Ishikawa (cell line): Measurements from ENCODE around the gene PCDHGA9.
A peak's percentile ranks its signal among the peaks of the same experiment; 100 is the strongest.

Experiments used
- CEBPB ChIP-seq: IDR thresholded peaks from 2 replicates; pipeline ENCODE4 v1.6.1; 2012
- CREB1 ChIP-seq: IDR thresholded peaks from 2 replicates; pipeline ENCODE4 v1.6.1; 2012; ENCODE audit warnings: low read depth
- EGR1 ChIP-seq: IDR thresholded peaks from 2 replicates; pipeline ENCODE4 v1.6.1; 2012
- EP300 ChIP-seq: IDR thresholded peaks from 2 replicates; pipeline ENCODE4 v1.6.1; 2012; ENCODE audit warnings: borderline replicate concordance
- FOXM1 ChIP-seq: IDR thresholded peaks from 2 replicates; pipeline ENCODE4 v1.6.1; 2012; ENCODE audit warnings: low read depth, borderline replicate concordance
- NFIC ChIP-seq: IDR thresholded peaks from 2 replicates; pipeline ENCODE4 v1.6.1; 2012
- RAD21 ChIP-seq: IDR thresholded peaks from 2 replicates; pipeline ENCODE4 v1.6.1; 2012; ENCODE audit warnings: low read depth
- REST ChIP-seq: IDR thresholded peaks from 2 replicates; pipeline ENCODE4 v1.6.1; 2012; ENCODE audit warnings: low read depth, mild to moderate bottlenecking
- TAF1 ChIP-seq: IDR thresholded peaks from 2 replicates; pipeline ENCODE4 v1.6.1; 2012; ENCODE audit warnings: low read depth, mild to moderate bottlenecking
- TCF12 ChIP-seq: IDR thresholded peaks from 2 replicates; pipeline ENCODE4 v1.6.1; 2012; ENCODE audit warnings: low read depth
- TEAD4 ChIP-seq: IDR thresholded peaks from 2 replicates; pipeline ENCODE4 v1.6.1; 2012
- USF1 ChIP-seq: IDR thresholded peaks from 2 replicates; pipeline ENCODE4 v1.6.1; 2012
- YY1 ChIP-seq: IDR thresholded peaks from 2 replicates; pipeline ENCODE4 v1.6.1; 2012; ENCODE audit warnings: low read depth
- ZBTB7A ChIP-seq: IDR thresholded peaks from 2 replicates; pipeline ENCODE4 v1.6.1; 2012; ENCODE audit warnings: low read depth
- TF ChIP-seq, protein P1 (sequence below): IDR thresholded peaks from 2 replicates; pipeline ENCODE4 v1.6.1; 2012

Gene PCDHGA9

DNA sequence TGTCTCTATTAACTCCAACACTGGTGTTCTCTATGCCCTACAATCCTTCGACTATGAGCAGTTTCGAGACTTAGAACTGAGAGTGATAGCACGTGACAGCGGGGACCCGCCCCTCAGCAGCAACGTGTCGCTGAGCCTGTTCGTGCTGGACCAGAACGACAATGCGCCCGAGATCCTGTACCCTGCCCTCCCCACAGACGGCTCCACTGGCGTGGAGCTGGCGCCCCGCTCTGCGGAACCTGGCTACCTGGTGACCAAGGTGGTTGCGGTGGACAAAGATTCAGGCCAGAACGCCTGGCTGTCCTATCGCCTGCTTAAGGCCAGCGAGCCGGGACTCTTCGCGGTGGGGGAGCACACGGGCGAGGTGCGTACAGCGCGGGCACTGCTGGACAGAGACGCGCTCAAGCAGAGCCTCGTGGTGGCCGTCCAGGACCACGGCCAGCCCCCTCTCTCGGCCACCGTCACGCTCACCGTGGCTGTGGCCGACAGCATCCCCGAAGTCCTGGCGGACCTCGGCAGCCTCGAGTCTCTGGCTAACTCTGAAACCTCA, 20.2 kb downstream of the PCDHGA9 start:
- 0 out of 2 replicates have a peak, but pooled peaks have one; percentile 15 for TF ChIP-seq REST
- TF ChIP-seq TEAD4: no peak

DNA sequence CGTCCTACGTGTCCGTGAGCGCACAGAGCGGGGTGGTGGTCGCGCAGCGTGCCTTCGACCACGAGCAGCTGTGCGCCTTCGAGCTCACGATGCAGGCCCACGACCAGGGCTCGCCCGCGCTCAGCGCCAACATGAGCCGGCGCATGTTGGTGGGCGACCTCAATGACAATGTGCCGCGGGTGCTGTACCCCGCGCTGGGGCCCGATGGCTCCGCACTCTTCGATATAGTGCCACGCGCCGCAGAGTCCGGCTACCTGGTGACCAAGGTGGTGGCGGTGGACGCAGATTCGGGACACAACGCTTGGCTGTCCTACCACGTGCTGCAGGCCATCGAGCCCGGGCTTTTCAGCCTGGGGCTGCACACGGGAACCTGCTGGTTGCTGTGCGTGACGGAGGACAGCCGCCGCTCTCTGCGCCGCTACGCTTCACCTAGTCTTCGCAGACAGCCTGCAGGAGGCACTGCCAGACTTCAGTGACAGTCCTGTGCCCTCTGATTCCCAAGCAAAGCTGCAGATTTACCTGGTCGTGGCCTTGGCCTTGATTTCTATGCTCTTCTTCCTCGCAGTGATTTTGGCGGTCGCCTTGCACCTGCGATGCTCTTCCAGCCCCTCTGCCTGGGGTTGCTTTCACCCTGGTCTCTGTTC, 25.3 kb downstream of the PCDHGA9 start:
- TF ChIP-seq USF1: no peak
- no peak for TF ChIP-seq TCF12
- TF ChIP-seq NFIC: no peak
- TF ChIP-seq FOXM1: no peak
- TF ChIP-seq CREB1: no peak
- no peak for TF ChIP-seq TEAD4
- TF ChIP-seq REST: no peak
- TF ChIP-seq, protein P1, sequence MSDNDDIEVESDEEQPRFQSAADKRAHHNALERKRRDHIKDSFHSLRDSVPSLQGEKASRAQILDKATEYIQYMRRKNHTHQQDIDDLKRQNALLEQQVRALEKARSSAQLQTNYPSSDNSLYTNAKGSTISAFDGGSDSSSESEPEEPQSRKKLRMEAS: no peak
- TF ChIP-seq TAF1: no peak
- no peak for TF ChIP-seq EGR1
- no peak for TF ChIP-seq CEBPB
- TF ChIP-seq YY1: no peak
- no peak for TF ChIP-seq ZBTB7A
- TF ChIP-seq EP300: no peak
- TF ChIP-seq RAD21: no peak

GRCh38 chr5:141430332-141431113, 27.9 kb downstream of the PCDHGA9 start, which contains the start of gene PCDHGA12:
PCDHGA12 (plus strand) TSS chr5:141430507; CDS start chr5:141430760, 253 bp downstream.
- TF ChIP-seq, protein P1: no peak
- TF ChIP-seq CEBPB: no peak
- no peak for TF ChIP-seq TEAD4
- peak; percentile 13; the same call in 1 of the 2 replicates for TF ChIP-seq RAD21

DNA sequence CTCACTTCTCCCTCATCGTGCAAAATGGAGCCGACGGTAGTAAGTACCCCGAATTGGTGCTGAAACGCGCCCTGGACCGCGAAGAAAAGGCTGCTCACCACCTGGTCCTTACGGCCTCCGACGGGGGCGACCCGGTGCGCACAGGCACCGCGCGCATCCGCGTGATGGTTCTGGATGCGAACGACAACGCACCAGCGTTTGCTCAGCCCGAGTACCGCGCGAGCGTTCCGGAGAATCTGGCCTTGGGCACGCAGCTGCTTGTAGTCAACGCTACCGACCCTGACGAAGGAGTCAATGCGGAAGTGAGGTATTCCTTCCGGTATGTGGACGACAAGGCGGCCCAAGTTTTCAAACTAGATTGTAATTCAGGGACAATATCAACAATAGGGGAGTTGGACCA, 28.7 kb downstream of the PCDHGA9 start:
- TF ChIP-seq, protein P1: no peak
- TF ChIP-seq CEBPB (no peak), USF1 (no peak), RAD21 (no peak), FOXM1 (no peak), TCF12 (no peak), NFIC (no peak), EGR1 (no peak), EP300 (no peak), REST (no peak)

- TF ChIP-seq CEBPB (no peak), REST (no peak), TAF1 (no peak), USF1 (no peak), YY1 (no peak), NFIC (no peak), TEAD4 (no peak), TCF12 (no peak), ZBTB7A (no peak), FOXM1 (no peak), EP300 (no peak), CREB1 (no peak), EGR1 (no peak), RAD21 (no peak)
- TF ChIP-seq, protein P1: no peak
Measured at GRCh38 chr5:141434006-141434405, 31.4 kb downstream of the PCDHGA9 start.
